ENCODE results near the gene FIG4. TPM values are rescaled to one million over a fixed set of nuclear protein-coding genes. Genes with fewer than 3 reads are reported as not detected.

FIG4 gene
- total RNA-seq, 1 experiment from 2014 or later: 15.7 TPM

GRCh38 chr6:109701774-109702173, 10.7 kb downstream of the FIG4 start:
- DNase-seq (ENCODE audit: low read depth, low spot score) (no peak), ATAC-seq (no peak)
- H3K4me1 ChIP-seq (ENCODE audit: control insufficient read depth in 1 of 2, insufficient read depth in 2 of 2, low read length in 2 of 2): peaks cover 0 to 3% of the 10 kb centered on the region in 2 experiments; a peak in 1 of 4 replicates
- H3K36me3 ChIP-seq (ENCODE audit: control insufficient read depth in 1 of 2, insufficient read depth in 2 of 2, low read length in 2 of 2): no peaks in the 10 kb centered on the region
- H3K27me3 ChIP-seq (ENCODE audit: insufficient read depth, low read length): no peaks in the 10 kb centered on the region
- CTCF ChIA-PET: interaction anchor here (6.9 kb wide), 1 partner anchor 337 kb away, joined by 116 read pairs; no protein-coding TSS in a partner anchor
- no peak for TF ChIP-seq CEBPB (IDR thresholded peaks at IDR 0.05; ENCODE audit: low read depth)
- TF ChIP-seq POLR2AphosphoS5 (IDR thresholded peaks at IDR 0.05; ENCODE audit: low read depth, low read length): no peak
- TF ChIP-seq MAX (IDR thresholded peaks at IDR 0.05): no peak
- no peak for TF ChIP-seq EZH2phosphoT487 (IDR thresholded peaks at IDR 0.05; ENCODE audit: borderline replicate concordance)
- no peak for TF ChIP-seq ZFX (IDR thresholded peaks at IDR 0.05)
- no peak for TF ChIP-seq ATF3 (IDR thresholded peaks at IDR 0.05)
- TF ChIP-seq, protein P1, sequence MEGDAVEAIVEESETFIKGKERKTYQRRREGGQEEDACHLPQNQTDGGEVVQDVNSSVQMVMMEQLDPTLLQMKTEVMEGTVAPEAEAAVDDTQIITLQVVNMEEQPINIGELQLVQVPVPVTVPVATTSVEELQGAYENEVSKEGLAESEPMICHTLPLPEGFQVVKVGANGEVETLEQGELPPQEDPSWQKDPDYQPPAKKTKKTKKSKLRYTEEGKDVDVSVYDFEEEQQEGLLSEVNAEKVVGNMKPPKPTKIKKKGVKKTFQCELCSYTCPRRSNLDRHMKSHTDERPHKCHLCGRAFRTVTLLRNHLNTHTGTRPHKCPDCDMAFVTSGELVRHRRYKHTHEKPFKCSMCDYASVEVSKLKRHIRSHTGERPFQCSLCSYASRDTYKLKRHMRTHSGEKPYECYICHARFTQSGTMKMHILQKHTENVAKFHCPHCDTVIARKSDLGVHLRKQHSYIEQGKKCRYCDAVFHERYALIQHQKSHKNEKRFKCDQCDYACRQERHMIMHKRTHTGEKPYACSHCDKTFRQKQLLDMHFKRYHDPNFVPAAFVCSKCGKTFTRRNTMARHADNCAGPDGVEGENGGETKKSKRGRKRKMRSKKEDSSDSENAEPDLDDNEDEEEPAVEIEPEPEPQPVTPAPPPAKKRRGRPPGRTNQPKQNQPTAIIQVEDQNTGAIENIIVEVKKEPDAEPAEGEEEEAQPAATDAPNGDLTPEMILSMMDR (IDR thresholded peaks at IDR 0.05 in 2 of 3, conservative IDR thresholded peaks at IDR 0.05 in 1 of 3; ENCODE audit: borderline replicate concordance in 1 of 3, insufficient read depth in 1 of 3, low read depth in 2 of 3, low read length in 2 of 3): no peak
- TF ChIP-seq ELF1 (IDR thresholded peaks at IDR 0.05; ENCODE audit: borderline replicate concordance, low read depth): no peak
- no peak for TF ChIP-seq CBX3 (IDR thresholded peaks at IDR 0.05; ENCODE audit: low read depth)
- no peak for TF ChIP-seq TCF7L2 (IDR thresholded peaks at IDR 0.05; ENCODE audit: borderline replicate concordance, extremely low read depth, insufficient read depth, insufficient read length)
- TF ChIP-seq SRF (IDR thresholded peaks at IDR 0.05; ENCODE audit: low read depth): no peak
- TF ChIP-seq SIN3A (IDR thresholded peaks at IDR 0.05; ENCODE audit: low read depth): no peak
- TF ChIP-seq REST (IDR thresholded peaks at IDR 0.05; ENCODE audit: low read depth): no peak
- TF ChIP-seq YY1 (IDR thresholded peaks at IDR 0.05; ENCODE audit: extremely low read depth, insufficient replicate concordance, low read depth, low read length): no peak
- no peak for TF ChIP-seq JUND (IDR thresholded peaks at IDR 0.05)
- TF ChIP-seq EGR1 (IDR thresholded peaks at IDR 0.05; ENCODE audit: low read depth): no peak
- H3K4me3 ChIP-seq (replicated peaks in 1 of 2; ENCODE audit: low read depth in 1 of 2, low read length in 2 of 2): no peak overlapping the region
- no peak overlapping the region for H3K4me2 ChIP-seq (ENCODE audit: low read length)
- H2AFZ ChIP-seq (ENCODE audit: low read depth, low read length, poor library complexity, severe bottlenecking): no peak overlapping the region
- POLR2A ChIA-PET: interaction anchor here (1.0 kb wide), 1 partner anchor 338 kb away, joined by 3 read pairs; no protein-coding TSS in a partner anchor
- no peak overlapping the region for H3K9ac ChIP-seq (ENCODE audit: low read length)
- intact Hi-C loops (cut with micrococcal nuclease): no loop called here
- H4K20me1 ChIP-seq (ENCODE audit: insufficient read depth): no peaks in the 10 kb centered on the region
- H3K9me2 ChIP-seq (ENCODE audit: insufficient read depth): no peaks in the 10 kb centered on the region
- no peak overlapping the region for H3K27ac ChIP-seq (ENCODE audit: low read depth, low read length)
- H3K79me2 ChIP-seq (ENCODE audit: insufficient read depth, low read length): no peaks in the 10 kb centered on the region
- RAD21 ChIA-PET (ENCODE audit: low non-redundant PET in 1 of 2, low total read pairs in 2 of 2, uncharacterized antibody in 2 of 2, unreplicated experiment in 2 of 2): no interaction called here
- H3K9me3 ChIP-seq (ENCODE audit: control insufficient read depth in 1 of 2, insufficient read depth in 1 of 2, low read depth in 1 of 2, low read length in 2 of 2): no peaks in the 10 kb centered on the region
- no TSS peak for BruUV-seq (replicated peaks)

All from HCT116 (cell line).